NCI-H1417 treated with DMSO at 0.1 percent for 48 hours (cell line): ENCODE results near the gene BST1.
"Not testable (repeated sequence)": the region's sequence is repeated elsewhere in the genome, so short reads cannot be mapped to it uniquely, and the experiment has no call there.

Source experiments
- DNase-seq: peaks from one replicate; lab custom pipeline; 2025; lab: John Stamatoyannopoulos, UW

BST1 gene

GRCh38 chr4:15711762-15712161 lies 8.9 kb downstream of the BST1 start:
- no peak for DNase-seq

- DNase-seq: no peak
Measured at GRCh38 chr4:15712214-15712613, 9.3 kb downstream of the BST1 start.

- DNase-seq: no peak
Measured at GRCh38 chr4:15714141-15714540, 11.3 kb downstream of the BST1 start.

- DNase-seq: no peak
Measured at GRCh38 chr4:15714646-15715435, 12.0 kb downstream of the BST1 start.

GRCh38 chr4:15716115-15716514 lies 13.2 kb downstream of the BST1 start:
- DNase-seq: no peak

- no peak for DNase-seq
Measured at GRCh38 chr4:15717086-15717485, 14.2 kb downstream of the BST1 start.

- DNase-seq: no peak
Measured at GRCh38 chr4:15717657-15718416, 15.0 kb downstream of the BST1 start.

GRCh38 chr4:15718465-15718864 lies 15.6 kb downstream of the BST1 start:
- no peak for DNase-seq

GRCh38 chr4:15718959-15719358 lies 16.1 kb downstream of the BST1 start:
- no peak for DNase-seq

GRCh38 chr4:15719506-15719905 lies 16.6 kb downstream of the BST1 start:
- DNase-seq: no peak

GRCh38 chr4:15720851-15721250 lies 18.0 kb downstream of the BST1 start:
- DNase-seq: no peak

GRCh38 chr4:15725608-15726007 lies 22.7 kb downstream of the BST1 start:
- DNase-seq: no peak

GRCh38 chr4:15729910-15730533 lies 27.2 kb downstream of the BST1 start:
- DNase-seq: no peak

GRCh38 chr4:15733061-15733460 lies 30.2 kb downstream of the BST1 start:
- DNase-seq: not testable (repeated sequence)

- DNase-seq: no peak
Measured at GRCh38 chr4:15735536-15735935, 32.7 kb downstream of the BST1 start.

GRCh38 chr4:15736514-15737050 lies 33.7 kb downstream of the BST1 start:
- DNase-seq: no peak

- no peak for DNase-seq
Measured at GRCh38 chr4:15737255-15737654, 34.4 kb downstream of the BST1 start.

GRCh38 chr4:15738877-15739276 lies 36.0 kb downstream of the BST1 start:
- no peak for DNase-seq

- no peak for DNase-seq
Measured at GRCh38 chr4:15740764-15741404, 38.0 kb downstream of the BST1 start.

GRCh38 chr4:15742083-15742582 lies 39.3 kb downstream of the BST1 start:
- no peak for DNase-seq

GRCh38 chr4:15742637-15743036 lies 39.8 kb downstream of the BST1 start:
- DNase-seq: no peak

GRCh38 chr4:15744016-15744545 lies 41.2 kb downstream of the BST1 start:
- no peak for DNase-seq
